Right lobe of liver (tissue), 4 donors: ENCODE data around the gene METRNL.

ENCODE experiments used
- CTCF ChIP-seq, 4 donors: fragments of 200-600 bp in 3 of 4; fragments of 450-650 bp in 1 of 4; IDR thresholded peaks; one replicate each; pipeline versions ENCODE4 v1.5.1 to v1.8.0; 2016 to 2022; ENCODE audit warnings: antibody characterized with exemption in 4 of 4, mild to moderate bottlenecking in 2 of 4
- POLR2A ChIP-seq: fragments of 450-650 bp; IDR thresholded peaks from one replicate; pipeline ENCODE4 v1.6.1; 2017; ENCODE audit warnings: antibody characterized with exemption, mild to moderate bottlenecking
- donor health status: DM: no; HTN: no; CAD: no.
- donor health status: DM: no; HTN: no; CAD: no.
- donor health status: DM: no; HTN: yes; CAD: no.

- no peak for TF ChIP-seq CTCF (IDR thresholded peaks at IDR 0.05)
- TF ChIP-seq POLR2A = no peak
These were observed 43.4 kb downstream of the METRNL start for GRCh38 chr17:83122834-83123233.
